Astrocyte of the cerebellum (primary cell): ENCODE results near the gene GNG14.

Source experiments
- DNase-seq: peaks from one replicate; pipeline ENCODE4 v3.0.0-alpha.2; 2011; ENCODE audit warnings: low read depth
- H3K4me3 ChIP-seq: 2 replicates; pipeline ENCODE4 v1.5.1; 2011; ENCODE audit warnings: mild to moderate bottlenecking, low read depth, low read length, moderate library complexity
- in situ Hi-C: cut with HindIII; loops from 2 replicates; pipeline ENCODE4 v1.10.0; 2017; ENCODE audit warnings: low sequenced_read_pairs
- TF ChIP-seq, protein P1 (sequence below): IDR thresholded peaks from 2 replicates; pipeline ENCODE4 v1.5.1; 2012; ENCODE audit warnings: low read length, low read depth, moderate library complexity, mild to moderate bottlenecking; ENCODE audit errors: missing control alignments

The GNG14 gene

DNA sequence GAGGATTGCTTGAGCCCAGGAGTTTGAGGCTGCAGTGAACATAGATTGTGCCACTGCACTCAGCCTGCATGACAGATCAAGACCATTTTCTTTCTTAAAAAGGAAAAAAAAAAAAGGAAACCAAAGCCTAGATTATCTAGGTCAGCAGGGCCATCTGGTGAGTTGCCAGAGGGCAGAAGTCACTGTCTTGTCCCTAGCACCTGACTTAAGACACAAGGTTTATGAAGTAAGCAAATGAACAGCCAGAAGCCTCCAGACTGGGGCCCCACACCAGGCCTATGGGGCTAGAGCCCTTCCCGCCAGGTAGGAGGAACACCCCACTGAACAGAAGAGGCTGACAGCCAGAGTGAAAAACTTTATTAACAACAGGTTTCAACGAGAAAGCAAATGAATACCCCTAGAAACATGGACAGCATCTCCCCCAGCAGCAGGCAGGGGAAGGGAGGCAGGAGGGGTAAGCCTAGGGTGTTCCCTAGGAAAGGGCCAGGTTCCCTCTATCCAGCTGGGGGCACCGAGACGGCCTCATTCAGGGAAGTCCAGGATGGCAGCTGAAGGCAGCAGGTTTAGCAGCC lies 20.0 kb upstream of the GNG14 start:
- no peak overlapping the region for H3K4me3 ChIP-seq
- DNase-seq = no peak
- TF ChIP-seq, protein P1, sequence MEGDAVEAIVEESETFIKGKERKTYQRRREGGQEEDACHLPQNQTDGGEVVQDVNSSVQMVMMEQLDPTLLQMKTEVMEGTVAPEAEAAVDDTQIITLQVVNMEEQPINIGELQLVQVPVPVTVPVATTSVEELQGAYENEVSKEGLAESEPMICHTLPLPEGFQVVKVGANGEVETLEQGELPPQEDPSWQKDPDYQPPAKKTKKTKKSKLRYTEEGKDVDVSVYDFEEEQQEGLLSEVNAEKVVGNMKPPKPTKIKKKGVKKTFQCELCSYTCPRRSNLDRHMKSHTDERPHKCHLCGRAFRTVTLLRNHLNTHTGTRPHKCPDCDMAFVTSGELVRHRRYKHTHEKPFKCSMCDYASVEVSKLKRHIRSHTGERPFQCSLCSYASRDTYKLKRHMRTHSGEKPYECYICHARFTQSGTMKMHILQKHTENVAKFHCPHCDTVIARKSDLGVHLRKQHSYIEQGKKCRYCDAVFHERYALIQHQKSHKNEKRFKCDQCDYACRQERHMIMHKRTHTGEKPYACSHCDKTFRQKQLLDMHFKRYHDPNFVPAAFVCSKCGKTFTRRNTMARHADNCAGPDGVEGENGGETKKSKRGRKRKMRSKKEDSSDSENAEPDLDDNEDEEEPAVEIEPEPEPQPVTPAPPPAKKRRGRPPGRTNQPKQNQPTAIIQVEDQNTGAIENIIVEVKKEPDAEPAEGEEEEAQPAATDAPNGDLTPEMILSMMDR = no peak
- in situ Hi-C loops = no loop called here

DNA sequence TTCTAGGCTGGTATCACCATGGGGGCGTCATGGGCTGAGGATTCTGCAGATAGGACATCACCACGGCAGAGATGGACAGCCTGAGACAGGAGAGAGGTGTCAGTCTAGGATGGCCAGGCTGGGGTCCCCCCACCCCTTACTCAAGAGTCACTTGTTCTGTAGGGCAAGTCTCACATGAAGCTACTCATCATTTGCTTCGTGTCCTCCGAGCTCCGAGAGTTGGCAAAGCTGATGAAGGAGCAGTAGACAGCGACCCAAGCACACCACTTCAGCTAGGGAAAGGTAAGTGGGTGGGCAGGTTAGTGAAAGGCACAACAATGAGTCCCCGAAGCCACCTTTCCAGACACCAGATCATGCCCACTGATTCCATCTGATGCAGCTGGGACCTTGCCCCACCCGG lies 19.5 kb upstream of the GNG14 start:
- in situ Hi-C loops = no loop called here
- H3K4me3 ChIP-seq = peak overlapping the region; percentile 62
- TF ChIP-seq, protein P1 = no peak
- no peak for DNase-seq

DNA sequence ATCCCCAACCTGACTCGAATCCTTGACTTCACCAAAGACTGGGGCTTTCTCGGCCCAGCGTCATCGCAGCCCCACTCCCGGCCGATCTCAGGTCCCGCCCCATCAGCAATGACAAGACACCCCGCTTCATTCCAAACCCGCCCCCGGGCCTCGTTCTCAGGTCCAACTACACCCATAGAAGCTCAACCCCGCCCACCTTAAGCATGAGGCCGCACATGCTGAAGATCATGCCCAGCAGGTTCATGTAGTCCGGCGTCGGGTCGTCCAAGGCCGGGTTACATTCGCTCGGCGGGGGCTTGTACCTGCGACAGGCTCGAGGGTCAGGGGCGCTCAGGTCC lies 18.9 kb upstream of the GNG14 start:
- peak; percentile 5 for DNase-seq
- H3K4me3 ChIP-seq = peak overlapping the region; percentile 62
- in situ Hi-C loops = no loop called here
- TF ChIP-seq, protein P1 = no peak

DNA sequence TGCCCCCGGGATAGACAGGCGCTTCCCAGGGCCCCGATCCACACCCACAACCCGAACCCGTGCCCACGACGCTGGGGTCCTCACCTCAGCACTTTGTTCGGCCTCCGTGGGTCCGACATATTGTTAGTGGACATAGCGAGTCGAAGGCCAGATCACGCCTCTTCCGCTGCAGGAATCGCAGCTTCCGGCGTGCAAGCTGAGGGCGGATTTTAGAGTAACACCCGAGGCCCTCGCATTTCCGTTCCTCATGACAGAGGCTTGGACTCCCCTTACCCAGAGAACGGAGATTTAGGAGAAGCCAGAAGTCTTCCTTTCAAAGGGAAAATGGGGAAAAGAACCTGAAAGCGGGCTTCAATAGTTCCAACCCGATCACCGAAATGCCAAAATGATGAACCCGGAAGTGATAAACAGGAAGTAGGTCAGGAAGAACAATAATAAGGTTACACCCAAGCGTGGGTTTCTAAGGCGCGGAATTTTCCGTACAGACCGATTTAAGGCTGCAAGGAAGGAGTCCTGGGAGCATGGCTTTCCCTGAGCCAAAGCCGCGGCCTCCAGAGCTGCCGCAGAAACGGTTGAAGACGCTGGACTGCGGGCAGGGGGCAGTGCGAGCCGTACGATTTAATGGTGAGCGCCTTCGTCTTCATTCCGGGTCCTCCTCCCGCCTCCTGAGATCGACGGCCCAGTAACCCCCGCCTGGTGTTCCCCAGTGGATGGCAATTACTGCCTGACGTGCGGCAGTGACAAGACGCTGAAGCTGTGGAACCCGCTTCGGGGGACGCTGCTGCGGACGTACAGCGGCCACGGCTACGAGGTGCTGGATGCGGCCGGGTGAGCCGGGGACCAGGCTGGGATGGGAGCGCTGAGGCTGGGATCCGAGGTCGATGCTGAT lies 18.3 kb upstream of the GNG14 start:
- TF ChIP-seq, protein P1 = no peak
- DNase-seq = peak; percentile 66

DNA sequence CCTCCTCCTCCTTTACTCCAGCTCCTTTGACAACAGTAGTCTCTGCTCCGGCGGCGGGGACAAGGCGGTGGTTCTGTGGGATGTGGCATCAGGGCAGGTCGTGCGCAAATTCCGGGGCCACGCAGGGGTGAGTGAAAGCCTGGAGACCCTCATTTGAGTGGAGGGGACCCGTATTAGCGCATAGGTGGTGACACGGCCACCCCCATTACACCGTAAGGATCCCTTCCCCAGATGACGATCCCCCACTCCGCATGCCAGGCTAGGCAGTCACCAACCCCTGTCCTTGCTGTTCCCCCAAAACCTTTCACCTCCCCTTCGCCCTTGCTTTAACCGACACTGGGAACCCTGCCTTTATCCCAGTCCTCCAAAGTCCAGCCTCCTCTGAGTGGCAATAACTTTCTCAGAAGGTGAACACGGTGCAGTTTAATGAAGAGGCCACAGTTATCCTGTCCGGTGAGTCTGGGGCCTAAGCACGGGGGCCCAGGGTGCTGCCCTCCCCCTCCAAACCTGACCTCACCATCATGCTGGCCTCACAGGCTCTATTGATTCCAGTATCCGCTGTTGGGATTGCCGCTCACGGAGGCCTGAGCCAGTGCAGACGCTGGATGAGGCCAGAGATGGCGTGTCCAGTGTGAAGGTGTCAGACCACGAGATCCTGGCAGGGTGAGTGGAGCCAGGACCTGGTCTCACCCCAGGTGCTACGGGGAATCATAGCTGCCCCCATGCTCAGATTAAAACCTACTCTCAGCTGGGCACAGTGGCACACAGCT lies 17.5 kb upstream of the GNG14 start:
- DNase-seq = no peak
- H3K4me3 ChIP-seq = peak overlapping the region; percentile 62
- TF ChIP-seq, protein P1 = no peak
- in situ Hi-C loops = no loop called here

More for the DNA sequence above, 18.3 kb upstream of the GNG14 start:
- peak overlapping the region; percentile 62 for H3K4me3 ChIP-seq
- in situ Hi-C loops = no loop called here

DNA sequence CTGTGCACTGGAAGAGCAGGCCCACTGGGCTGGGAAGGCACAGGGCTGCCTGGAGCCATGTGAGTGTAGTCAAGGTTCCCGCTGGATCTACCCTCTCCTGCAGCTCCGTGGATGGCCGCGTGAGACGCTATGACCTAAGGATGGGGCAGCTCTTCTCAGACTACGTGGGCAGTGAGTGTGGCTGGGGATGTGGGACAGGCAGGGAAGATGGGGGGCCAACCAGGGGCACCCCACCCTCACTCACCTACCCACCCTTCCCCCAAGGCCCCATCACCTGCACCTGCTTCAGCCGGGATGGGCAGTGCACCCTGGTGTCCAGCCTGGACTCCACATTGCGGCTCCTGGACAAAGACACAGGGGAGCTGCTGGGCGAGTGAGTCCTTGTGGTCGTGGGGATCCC lies 15.1 kb upstream of the GNG14 start:
- DNase-seq = no peak
- in situ Hi-C loops = no loop called here
- H3K4me3 ChIP-seq = no peak overlapping the region
- TF ChIP-seq, protein P1 = no peak
